HEK293 (cell line): Measurements from ENCODE around the gene TMEM151B.

Source experiments
- CTCF ChIA-PET: fragments of 350-600 bp; formaldehyde crosslinking; extraction: SDS; loops from one replicate; lab custom pipeline; 2021; ENCODE audit warnings: antibody characterized with exemption; lab: Yijun Ruan, JAX
- POLR2A ChIA-PET: fragments of 300-600 bp; formaldehyde crosslinking; extraction: SDS; loops from one replicate; lab custom pipeline; 2020; ENCODE audit warnings: antibody characterized with exemption, inconsistent platforms; lab: Yijun Ruan, JAX
- H3K27ac ChIP-seq: fragments of 200-500 bp; sonication (Bioruptor generic); 2 replicates; pipeline ENCODE4 v1.5.1; 2014; ENCODE audit warnings: low read depth, low read length, control low read depth, inconsistent platforms; ENCODE audit errors: extremely low read depth
- H3K36me3 ChIP-seq, 2 experiments: fragments of 200-500 bp in 1 of 2; sonication (Bioruptor generic) in 1 of 2; 1 replicate in 1 of 2; 2 replicates in 1 of 2; pipeline ENCODE4 v1.5.1; 2014 to 2017; ENCODE audit warnings: inconsistent platforms in 2 of 2, low read length in 2 of 2; ENCODE audit not compliant: control insufficient read depth in 2 of 2, insufficient read depth in 1 of 2
- H3K4me1 ChIP-seq: fragments of 200-500 bp; sonication (Bioruptor generic); 2 replicates; pipeline ENCODE4 v1.5.1; 2014; ENCODE audit warnings: mild to moderate bottlenecking, low read length, inconsistent platforms; ENCODE audit not compliant: control insufficient read depth, insufficient read depth
- H3K4me3 ChIP-seq: 2 replicates; pipeline ENCODE4 v1.5.1; 2011; ENCODE audit warnings: low read depth, mild to moderate bottlenecking, control low read depth, low read length, moderate library complexity
- H3K9me3 ChIP-seq: fragments of 200-500 bp; sonication (Bioruptor generic); 2 replicates; pipeline ENCODE4 v1.5.1; 2014; ENCODE audit warnings: low read depth, low read length, inconsistent platforms; ENCODE audit not compliant: control insufficient read depth, insufficient read depth
- BCL11B ChIP-seq: fragments of 450-650 bp; formaldehyde crosslinking; IDR thresholded peaks from 2 replicates; pipeline ENCODE4 v1.5.1; 2016; ENCODE audit warnings: low read depth, missing biosample characterization, missing genetic modification characterization
- HOXC10 ChIP-seq: sonication (generic); formaldehyde crosslinking; IDR thresholded peaks from 2 replicates; pipeline ENCODE4 v1.8.1; 2023; ENCODE audit warnings: mild to moderate bottlenecking, missing genetic modification reagents
- KLF16 ChIP-seq: fragments of 450-650 bp; formaldehyde crosslinking; IDR thresholded peaks from 2 replicates; pipeline ENCODE4 v1.5.1; 2017; ENCODE audit warnings: missing biosample characterization, missing genetic modification characterization
- MYNN ChIP-seq: fragments of 450-650 bp; formaldehyde crosslinking; IDR thresholded peaks from 2 replicates; pipeline ENCODE4 v1.5.1; 2016; ENCODE audit warnings: missing biosample characterization, missing genetic modification characterization, borderline replicate concordance
- MZF1 ChIP-seq: fragments of 450-650 bp; formaldehyde crosslinking; IDR thresholded peaks from 2 replicates; pipeline ENCODE4 v1.5.1; 2017; ENCODE audit warnings: missing biosample characterization, missing genetic modification characterization, borderline replicate concordance
- SCRT1 ChIP-seq: fragments of 450-650 bp; formaldehyde crosslinking; IDR thresholded peaks from 2 replicates; pipeline ENCODE4 v1.5.1; 2016; ENCODE audit warnings: missing biosample characterization, missing genetic modification characterization, borderline replicate concordance
- YY2 ChIP-seq: fragments of 450-650 bp; formaldehyde crosslinking; IDR thresholded peaks from 2 replicates; pipeline ENCODE4 v1.5.1; 2016; ENCODE audit warnings: missing biosample characterization, missing genetic modification characterization
- ZBTB17 ChIP-seq: fragments of 450-650 bp; formaldehyde crosslinking; IDR thresholded peaks from 2 replicates; pipeline ENCODE4 v1.5.1; 2016; ENCODE audit warnings: missing biosample characterization, missing genetic modification characterization
- ZBTB20 ChIP-seq: fragments of 450-650 bp; formaldehyde crosslinking; IDR thresholded peaks from 2 replicates; pipeline ENCODE4 v1.5.1; 2016; ENCODE audit warnings: missing biosample characterization, missing genetic modification characterization
- ZNF221 ChIP-seq: fragments of 450-650 bp; formaldehyde crosslinking; IDR thresholded peaks from 2 replicates; pipeline ENCODE4 v1.5.1; 2017; ENCODE audit warnings: missing biosample characterization, missing genetic modification characterization, borderline replicate concordance
- ZNF529 ChIP-seq: fragments of 450-650 bp; formaldehyde crosslinking; IDR thresholded peaks from 2 replicates; pipeline ENCODE4 v1.5.1; 2017; ENCODE audit warnings: missing genetic modification characterization, missing biosample characterization; ENCODE audit not compliant: insufficient replicate concordance
- ZNF544 ChIP-seq: fragments of 450-650 bp; formaldehyde crosslinking; IDR thresholded peaks from 2 replicates; pipeline ENCODE4 v1.5.0; 2017; ENCODE audit warnings: missing biosample characterization, missing genetic modification characterization
- ZNF600 ChIP-seq: fragments of 450-650 bp; formaldehyde crosslinking; IDR thresholded peaks from 2 replicates; pipeline ENCODE4 v1.5.1; 2016; ENCODE audit warnings: missing biosample characterization, missing genetic modification characterization
- ZNF654 ChIP-seq: fragments of 450-650 bp; formaldehyde crosslinking; IDR thresholded peaks from 2 replicates; pipeline ENCODE4 v1.5.1; 2016; ENCODE audit warnings: low read depth, missing biosample characterization, missing genetic modification characterization
- ZNF660 ChIP-seq: fragments of 450-650 bp; IDR thresholded peaks from 2 replicates; pipeline ENCODE4 v1.5.1; 2018; ENCODE audit warnings: missing biosample characterization, mild to moderate bottlenecking, missing genetic modification characterization
- TF ChIP-seq, protein P1 (sequence below): fragments of 450-650 bp; formaldehyde crosslinking; IDR thresholded peaks from 2 replicates; pipeline ENCODE4 v1.5.1; 2016; ENCODE audit warnings: missing biosample characterization, missing genetic modification characterization
- TF ChIP-seq, protein P2 (sequence below): fragments of 450-650 bp; formaldehyde crosslinking; IDR thresholded peaks from 2 replicates; pipeline ENCODE4 v1.5.1; 2017; ENCODE audit warnings: missing biosample characterization, missing genetic modification characterization
- TF ChIP-seq, protein P3 (sequence below): fragments of 450-650 bp; formaldehyde crosslinking; IDR thresholded peaks from 2 replicates; pipeline ENCODE4 v1.5.1; 2016; ENCODE audit warnings: missing biosample characterization, missing genetic modification characterization

Gene TMEM151B

DNA sequence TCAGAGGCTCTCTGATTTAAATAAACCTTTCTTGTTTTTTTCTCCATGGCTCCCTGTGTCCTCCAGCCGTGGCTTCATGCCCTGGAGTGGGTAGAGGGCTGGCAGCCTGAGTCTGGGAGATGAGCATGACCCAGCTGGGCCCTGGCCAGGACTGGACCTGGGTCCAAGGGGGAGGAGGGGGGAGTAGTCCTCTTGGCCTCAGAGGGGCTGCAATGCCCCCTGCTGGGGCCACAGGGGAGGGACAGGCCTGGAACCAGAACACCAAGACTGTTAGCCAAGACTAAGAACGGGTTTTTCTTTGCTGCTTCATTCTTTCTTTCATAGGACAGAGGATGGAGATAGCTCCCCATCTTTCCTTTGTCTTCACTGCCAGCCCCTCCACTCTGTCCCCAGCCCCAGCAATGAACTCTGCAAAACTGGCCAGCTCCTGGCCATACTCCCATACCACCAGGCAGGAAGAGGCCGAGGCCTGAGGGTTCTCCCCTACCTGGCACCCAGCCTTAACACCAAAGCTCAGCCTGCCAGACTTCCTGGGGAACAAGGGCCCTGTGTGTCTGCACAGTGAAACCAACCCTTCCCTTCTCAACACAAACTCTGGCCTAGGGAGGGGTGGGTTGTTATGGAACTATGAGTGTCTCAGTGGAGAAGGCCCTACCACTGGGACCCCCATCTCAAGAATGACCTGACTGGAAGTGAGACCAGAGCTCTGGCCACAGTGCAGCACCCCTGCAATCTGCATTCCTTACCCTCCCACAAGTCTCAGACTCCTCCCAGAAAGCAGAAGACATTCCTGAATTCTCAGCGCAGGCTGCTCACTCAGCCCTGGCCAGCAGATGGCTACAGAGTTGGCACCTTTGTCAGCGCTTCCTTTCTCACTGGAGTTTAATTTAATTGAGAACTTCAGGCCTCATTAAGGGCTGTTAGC lies 35.9 kb upstream of the TMEM151B start:
- H3K27ac ChIP-seq = no peak overlapping the region
- ChIA-PET POLR2A (interaction anchor here (0.5 to 4.0 kb wide), 6 partner anchors 10 to 259 kb away, joined by 3 to 21 read pairs (median 4); partner anchors contain the start of genes HSP90AB1, SLC29A1 and SLC35B2), CTCF (interaction anchor here (0.6 to 7.8 kb wide), 46 partner anchors 8 to 643 kb away, joined by 3 to 148 read pairs (median 4); partner anchors contain the start of genes AARS2, HSP90AB1, SLC29A1 and SLC35B2)
- no peak overlapping the region for H3K4me3 ChIP-seq
- peaks cover 5 to 63% of the 10 kb centered on the region in 2 experiments; a peak in 2 of 3 replicates for H3K36me3 ChIP-seq
- no peaks in the 10 kb centered on the region for H3K9me3 ChIP-seq
- H3K4me1 ChIP-seq = peaks cover 4% of the 10 kb centered on the region; the same call in 1 of the 2 replicates
- TF ChIP-seq, protein P1, sequence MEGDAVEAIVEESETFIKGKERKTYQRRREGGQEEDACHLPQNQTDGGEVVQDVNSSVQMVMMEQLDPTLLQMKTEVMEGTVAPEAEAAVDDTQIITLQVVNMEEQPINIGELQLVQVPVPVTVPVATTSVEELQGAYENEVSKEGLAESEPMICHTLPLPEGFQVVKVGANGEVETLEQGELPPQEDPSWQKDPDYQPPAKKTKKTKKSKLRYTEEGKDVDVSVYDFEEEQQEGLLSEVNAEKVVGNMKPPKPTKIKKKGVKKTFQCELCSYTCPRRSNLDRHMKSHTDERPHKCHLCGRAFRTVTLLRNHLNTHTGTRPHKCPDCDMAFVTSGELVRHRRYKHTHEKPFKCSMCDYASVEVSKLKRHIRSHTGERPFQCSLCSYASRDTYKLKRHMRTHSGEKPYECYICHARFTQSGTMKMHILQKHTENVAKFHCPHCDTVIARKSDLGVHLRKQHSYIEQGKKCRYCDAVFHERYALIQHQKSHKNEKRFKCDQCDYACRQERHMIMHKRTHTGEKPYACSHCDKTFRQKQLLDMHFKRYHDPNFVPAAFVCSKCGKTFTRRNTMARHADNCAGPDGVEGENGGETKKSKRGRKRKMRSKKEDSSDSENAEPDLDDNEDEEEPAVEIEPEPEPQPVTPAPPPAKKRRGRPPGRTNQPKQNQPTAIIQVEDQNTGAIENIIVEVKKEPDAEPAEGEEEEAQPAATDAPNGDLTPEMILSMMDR (tag by site-specific recombination) = peak; percentile 69
- TF ChIP-seq ZNF600 (tag by site-specific recombination) (peak; percentile 81), KLF16 (tag by site-specific recombination) (peak; percentile 61; the same call in 1 of the 2 replicates), MZF1 (tag by site-specific recombination) (no peak), ZNF654 (tag by site-specific recombination) (peak; percentile 70), ZBTB17 (peak; percentile 58), ZBTB20 (tag by site-specific recombination) (peak; percentile 93), YY2 (tag by site-specific recombination) (no peak), HOXC10 (CRISPR knock-in tag) (0 out of 2 replicates have a peak, but pooled peaks have one; percentile 45)

DNA sequence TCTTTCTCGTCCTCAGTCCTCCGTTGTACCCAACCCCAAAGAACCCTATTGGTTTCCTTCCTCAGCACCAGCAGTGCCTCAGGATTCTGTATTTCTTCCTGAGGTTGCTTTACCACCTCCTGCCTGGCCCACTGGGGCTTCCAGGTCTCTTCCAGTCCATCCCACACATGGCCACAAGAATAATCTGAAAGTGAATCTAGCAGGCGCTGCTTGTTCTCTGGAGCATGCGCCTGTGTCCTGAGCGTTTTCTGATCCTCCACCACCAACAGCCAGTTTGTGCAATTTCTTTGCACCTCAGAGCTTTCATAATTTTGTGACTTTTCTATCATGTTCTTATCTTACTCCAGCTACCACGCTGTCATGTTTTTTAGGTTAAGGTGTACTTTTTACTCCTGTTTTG lies 35.0 kb upstream of the TMEM151B start:
- no peak for TF ChIP-seq MYNN (tag by site-specific recombination)
- TF ChIP-seq, protein P2, sequence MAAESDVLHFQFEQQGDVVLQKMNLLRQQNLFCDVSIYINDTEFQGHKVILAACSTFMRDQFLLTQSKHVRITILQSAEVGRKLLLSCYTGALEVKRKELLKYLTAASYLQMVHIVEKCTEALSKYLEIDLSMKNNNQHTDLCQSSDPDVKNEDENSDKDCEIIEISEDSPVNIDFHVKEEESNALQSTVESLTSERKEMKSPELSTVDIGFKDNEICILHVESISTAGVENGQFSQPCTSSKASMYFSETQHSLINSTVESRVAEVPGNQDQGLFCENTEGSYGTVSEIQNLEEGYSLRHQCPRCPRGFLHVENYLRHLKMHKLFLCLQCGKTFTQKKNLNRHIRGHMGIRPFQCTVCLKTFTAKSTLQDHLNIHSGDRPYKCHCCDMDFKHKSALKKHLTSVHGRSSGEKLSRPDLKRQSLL (tag by site-specific recombination) = no peak
- no peak for TF ChIP-seq SCRT1 (tag by site-specific recombination)
- TF ChIP-seq, protein P3, sequence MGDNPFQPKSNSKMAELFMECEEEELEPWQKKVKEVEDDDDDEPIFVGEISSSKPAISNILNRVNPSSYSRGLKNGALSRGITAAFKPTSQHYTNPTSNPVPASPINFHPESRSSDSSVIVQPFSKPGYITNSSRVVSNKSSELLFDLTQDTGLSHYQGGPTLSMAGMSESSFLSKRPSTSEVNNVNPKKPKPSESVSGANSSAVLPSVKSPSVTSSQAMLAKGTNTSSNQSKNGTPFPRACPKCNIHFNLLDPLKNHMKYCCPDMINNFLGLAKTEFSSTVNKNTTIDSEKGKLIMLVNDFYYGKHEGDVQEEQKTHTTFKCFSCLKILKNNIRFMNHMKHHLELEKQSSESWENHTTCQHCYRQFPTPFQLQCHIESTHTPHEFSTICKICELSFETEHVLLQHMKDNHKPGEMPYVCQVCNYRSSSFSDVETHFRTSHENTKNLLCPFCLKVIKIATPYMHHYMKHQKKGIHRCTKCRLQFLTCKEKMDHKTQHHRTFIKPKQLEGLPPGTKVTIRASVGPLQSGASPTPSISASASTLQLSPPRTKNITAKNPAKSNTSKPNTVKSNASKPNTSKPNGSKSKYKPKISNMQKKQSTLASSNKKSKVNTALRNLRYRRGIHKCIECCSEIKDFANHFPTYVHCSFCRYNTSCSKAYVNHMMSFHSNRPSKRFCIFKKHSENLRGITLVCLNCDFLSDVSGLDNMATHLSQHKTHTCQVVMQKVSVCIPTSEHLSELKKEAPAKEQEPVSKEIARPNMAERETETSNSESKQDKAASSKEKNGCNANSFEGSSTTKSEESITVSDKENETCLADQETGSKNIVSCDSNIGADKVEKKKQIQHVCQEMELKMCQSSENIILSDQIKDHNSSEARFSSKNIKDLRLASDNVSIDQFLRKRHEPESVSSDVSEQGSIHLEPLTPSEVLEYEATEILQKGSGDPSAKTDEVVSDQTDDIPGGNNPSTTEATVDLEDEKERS (tag by site-specific recombination) = no peak
- no peak for TF ChIP-seq BCL11B (tag by site-specific recombination)
- no peak for TF ChIP-seq ZNF544 (tag by site-specific recombination)
- TF ChIP-seq ZNF529 (tag by site-specific recombination) = no peak
- TF ChIP-seq ZNF660 (tag by site-specific recombination) = no peak
- TF ChIP-seq ZNF221 (tag by site-specific recombination) = no peak

More for the DNA sequence above, 35.0 kb upstream of the TMEM151B start:
- H3K27ac ChIP-seq = no peak overlapping the region
- CTCF ChIA-PET = interaction anchor here (0.6 to 7.8 kb wide), 33 partner anchors 11 to 146 kb away, joined by 3 to 148 read pairs (median 5); partner anchors contain the start of genes AARS2, HSP90AB1, SLC29A1 and SLC35B2
- H3K4me3 ChIP-seq = no peak overlapping the region
- POLR2A ChIA-PET = interaction anchor here (0.6 to 4.0 kb wide), 4 partner anchors 10 to 80 kb away, joined by 3 to 21 read pairs (median 12); partner anchors contain the start of genes HSP90AB1 and SLC29A1
- no peaks in the 10 kb centered on the region for H3K9me3 ChIP-seq
- peaks cover 5 to 54% of the 10 kb centered on the region in 2 experiments; a peak in 2 of 3 replicates for H3K36me3 ChIP-seq
- peaks cover 4% of the 10 kb centered on the region; the same call in 1 of the 2 replicates for H3K4me1 ChIP-seq
